SH-SY5Y (cell line): ENCODE data around the gene KDR.

Source experiments
- GATA2 ChIP-seq: IDR thresholded peaks from 2 replicates; pipeline ENCODE4 v1.6.1; 2011; ENCODE audit warnings: mild to moderate bottlenecking, low read depth, low read length
- GATA3 ChIP-seq: IDR thresholded peaks from 2 replicates; pipeline ENCODE4 v1.6.1; 2011; ENCODE audit warnings: low read depth, mild to moderate bottlenecking, low read length, moderate library complexity

KDR gene

GRCh38 chr4:55136634-55137033 is 11.2 kb upstream of the KDR start:
- TF ChIP-seq GATA3 (no peak), GATA2 (no peak)

- TF ChIP-seq GATA2 (no peak), GATA3 (no peak)
Measured at GRCh38 chr4:55133951-55134350, 8.6 kb upstream of the KDR start.

- TF ChIP-seq GATA2 (no peak), GATA3 (no peak)
Measured at GRCh38 chr4:55132775-55133174, 7.4 kb upstream of the KDR start.

- TF ChIP-seq GATA2 (no peak), GATA3 (no peak)
Measured at GRCh38 chr4:55127521-55127920, 2.1 kb upstream of the KDR start.

- TF ChIP-seq GATA3: no peak
- TF ChIP-seq GATA2: no peak
Measured at GRCh38 chr4:55127053-55127452, 1.7 kb upstream of the KDR start.

- TF ChIP-seq GATA2 (no peak), GATA3 (no peak)
Measured at GRCh38 chr4:55125763-55126541, 557 bp upstream of the KDR start.

GRCh38 chr4:55124322-55125076 is 896 bp downstream of the KDR start:
- TF ChIP-seq GATA3 (no peak), GATA2 (no peak)

GRCh38 chr4:55123791-55124190 is 1.6 kb downstream of the KDR start:
- TF ChIP-seq GATA2 (no peak), GATA3 (no peak)

- TF ChIP-seq GATA2: no peak
- TF ChIP-seq GATA3: no peak
Measured at GRCh38 chr4:55122235-55122634, 3.2 kb downstream of the KDR start.

GRCh38 chr4:55121246-55121645 is 4.1 kb downstream of the KDR start:
- no peak for TF ChIP-seq GATA3
- TF ChIP-seq GATA2: no peak

- no peak for TF ChIP-seq GATA2
- TF ChIP-seq GATA3: no peak
Measured at GRCh38 chr4:55118397-55118796, 7.0 kb downstream of the KDR start.

GRCh38 chr4:55117511-55117910 is 7.9 kb downstream of the KDR start:
- TF ChIP-seq GATA3 (no peak), GATA2 (no peak)

GRCh38 chr4:55116450-55116849 is 8.9 kb downstream of the KDR start:
- TF ChIP-seq GATA3 (no peak), GATA2 (no peak)

GRCh38 chr4:55111601-55112000 is 13.8 kb downstream of the KDR start:
- TF ChIP-seq GATA2 (no peak), GATA3 (no peak)

- TF ChIP-seq GATA2 (no peak), GATA3 (no peak)
Measured at GRCh38 chr4:55110131-55110530, 15.3 kb downstream of the KDR start.

GRCh38 chr4:55107054-55107453 is 18.3 kb downstream of the KDR start:
- TF ChIP-seq GATA2 (no peak), GATA3 (no peak)
